ENCODE data around the gene FAM193B. TPM values are rescaled to one million over a fixed set of nuclear protein-coding genes. Genes with fewer than 3 reads are reported as not detected.

The FAM193B gene
- total RNA-seq (179 TPM), polyA plus RNA-seq (1 to 10 TPM; 2.8 to 4.1 (median 3.5) TPM)

GRCh38 chr5:177554474-177555111 lies at the start of gene FAM193B:
Gene FAM193B (minus strand): TSS chr5:177554563. CDS start chr5:177554458, 105 bp downstream.
- H3K27ac Mint-ChIP-seq = peak within 1 kb of the TSS; percentile 66 to 81 (median 80)
- H3K36me3 Mint-ChIP-seq = peaks cover 12% of the 10 kb centered on the region
- peaks cover 12% of the 10 kb centered on the region for H3K36me3 ChIP-seq (ENCODE audit: control insufficient read depth, insufficient read depth, low read length)
- H3K9me3 Mint-ChIP-seq = peaks cover 0 to 3% (median 0%) of the 10 kb centered on the region in 7 donors
- peak within 1 kb of the TSS; percentile 82 for H3K4me3 ChIP-seq (ENCODE audit: low read depth, low read length)
- H3K27ac ChIP-seq (ENCODE audit: insufficient read depth, low read length, poor library complexity, severe bottlenecking) = peak within 1 kb of the TSS; percentile 11
- DNase-seq (peak; percentile 93 to 96 (median 93)), ATAC-seq (ENCODE audit: low read depth in 2 of 2) (peak; percentile 97)
- H3K4me1 ChIP-seq (ENCODE audit: control insufficient read depth, insufficient read depth, low read length, poor library complexity, severe bottlenecking) = peaks cover 28% of the 10 kb centered on the region
- H3K27me3 Mint-ChIP-seq = no peaks in the 10 kb centered on the region
- H3K27me3 ChIP-seq (ENCODE audit: control insufficient read depth, insufficient read depth, low read length) = no peaks in the 10 kb centered on the region
- no peaks in the 10 kb centered on the region for H3K9me3 ChIP-seq (ENCODE audit: control insufficient read depth in 2 of 2, low read length in 2 of 2)
- H3K4me3 Mint-ChIP-seq = peak within 1 kb of the TSS; percentile 83 to 95 (median 90)
- peaks cover 11 to 57% (median 32%) of the 10 kb centered on the region in 4 donors for H3K4me1 Mint-ChIP-seq

GRCh38 chr5:177604116-177604521 lies 49.8 kb upstream of the FAM193B start:
- Mint-ChIP-seq H3K4me3 (peak overlapping the region in 1 of 4 donors; percentile 41), H3K36me3 (peaks cover 18% of the 10 kb centered on the region), H3K9me3 (no peaks in the 10 kb centered on the region), H3K27ac (no peak overlapping the region), H3K27me3 (peaks cover 6% of the 10 kb centered on the region), H3K4me1 (peaks cover 0 to 56% (median 14%) of the 10 kb centered on the region in 4 donors)
- no peak overlapping the region for H3K27ac ChIP-seq (ENCODE audit: insufficient read depth, low read length, poor library complexity, severe bottlenecking)
- DNase-seq (no peak), ATAC-seq (ENCODE audit: low read depth in 2 of 2) (no peak)
- no peak overlapping the region for H3K4me3 ChIP-seq (ENCODE audit: low read depth, low read length)
- peaks cover 15% of the 10 kb centered on the region for H3K4me1 ChIP-seq (ENCODE audit: control insufficient read depth, insufficient read depth, low read length, poor library complexity, severe bottlenecking)
- no peaks in the 10 kb centered on the region for H3K27me3 ChIP-seq (ENCODE audit: control insufficient read depth, insufficient read depth, low read length)
- no peaks in the 10 kb centered on the region for H3K9me3 ChIP-seq (ENCODE audit: control insufficient read depth in 2 of 2, low read length in 2 of 2)
- peaks cover 3% of the 10 kb centered on the region for H3K36me3 ChIP-seq (ENCODE audit: control insufficient read depth, insufficient read depth, low read length)

- no peak for ATAC-seq (ENCODE audit: low read depth in 2 of 2)
- no peak overlapping the region for H3K4me3 ChIP-seq (ENCODE audit: low read depth, low read length)
- H3K27me3 ChIP-seq (ENCODE audit: control insufficient read depth, insufficient read depth, low read length) = no peaks in the 10 kb centered on the region
- H3K4me1 ChIP-seq (ENCODE audit: control insufficient read depth, insufficient read depth, low read length, poor library complexity, severe bottlenecking) = peaks cover 19% of the 10 kb centered on the region
- Mint-ChIP-seq H3K27ac (peak overlapping the region in 1 of 3 donors; percentile 62), H3K9me3 (no peaks in the 10 kb centered on the region), H3K36me3 (peaks cover 18% of the 10 kb centered on the region), H3K4me3 (peak overlapping the region in 2 of 4 donors; percentile 41 to 60), H3K27me3 (peaks cover 6% of the 10 kb centered on the region), H3K4me1 (peaks cover 0 to 61% (median 17%) of the 10 kb centered on the region in 4 donors)
- no peak for DNase-seq
- peaks cover 3% of the 10 kb centered on the region for H3K36me3 ChIP-seq (ENCODE audit: control insufficient read depth, insufficient read depth, low read length)
- H3K27ac ChIP-seq (ENCODE audit: insufficient read depth, low read length, poor library complexity, severe bottlenecking) = no peak overlapping the region
- H3K9me3 ChIP-seq (ENCODE audit: control insufficient read depth in 2 of 2, low read length in 2 of 2) = no peaks in the 10 kb centered on the region
Observed at GRCh38 chr5:177603631-177604030, 49.3 kb upstream of the FAM193B start.

- no peak overlapping the region for H3K27ac ChIP-seq (ENCODE audit: insufficient read depth, low read length, poor library complexity, severe bottlenecking)
Observed at GRCh38 chr5:177602458-177602830, 48.1 kb upstream of the FAM193B start.

GRCh38 chr5:177601577-177602457 lies 47.5 kb upstream of the FAM193B start:
- H3K36me3 Mint-ChIP-seq = peaks cover 18% of the 10 kb centered on the region
- no peak for DNase-seq
- no peak overlapping the region for H3K27ac ChIP-seq (ENCODE audit: insufficient read depth, low read length, poor library complexity, severe bottlenecking)
- no peaks in the 10 kb centered on the region for H3K9me3 ChIP-seq (ENCODE audit: control insufficient read depth in 2 of 2, low read length in 2 of 2)
- H3K36me3 ChIP-seq (ENCODE audit: control insufficient read depth, insufficient read depth, low read length) = peaks cover 3% of the 10 kb centered on the region
- no peak overlapping the region for H3K4me3 ChIP-seq (ENCODE audit: low read depth, low read length)
- H3K4me3 Mint-ChIP-seq = peak overlapping the region; percentile 67 to 96 (median 92)
- no peak for ATAC-seq (ENCODE audit: low read depth in 2 of 2)
- H3K9me3 Mint-ChIP-seq = no peaks in the 10 kb centered on the region
- peaks cover 17% of the 10 kb centered on the region for H3K4me1 ChIP-seq (ENCODE audit: control insufficient read depth, insufficient read depth, low read length, poor library complexity, severe bottlenecking)
- peaks cover 0 to 58% (median 19%) of the 10 kb centered on the region in 4 donors for H3K4me1 Mint-ChIP-seq
- H3K27me3 Mint-ChIP-seq = peaks cover 6% of the 10 kb centered on the region
- no peaks in the 10 kb centered on the region for H3K27me3 ChIP-seq (ENCODE audit: control insufficient read depth, insufficient read depth, low read length)
- peak overlapping the region in 2 of 3 donors; percentile 15 to 42 for H3K27ac Mint-ChIP-seq

More at GRCh38 chr5:177602458-177602830, 48.1 kb upstream of the FAM193B start:
- Histone ChIP-seq H3K4me3 (ENCODE audit: low read depth, low read length) (no peak overlapping the region), H3K4me1 (ENCODE audit: control insufficient read depth, insufficient read depth, low read length, poor library complexity, severe bottlenecking) (peaks cover 22% of the 10 kb centered on the region), H3K9me3 (ENCODE audit: control insufficient read depth in 2 of 2, low read length in 2 of 2) (no peaks in the 10 kb centered on the region), H3K36me3 (ENCODE audit: control insufficient read depth, insufficient read depth, low read length) (peaks cover 3% of the 10 kb centered on the region), H3K27me3 (ENCODE audit: control insufficient read depth, insufficient read depth, low read length) (no peaks in the 10 kb centered on the region)
- ATAC-seq (ENCODE audit: low read depth in 2 of 2) = no peak
- no peak for DNase-seq
- H3K36me3 Mint-ChIP-seq = peaks cover 18% of the 10 kb centered on the region
- H3K4me3 Mint-ChIP-seq = peak overlapping the region in 2 of 4 donors; percentile 3 to 69
- H3K27ac Mint-ChIP-seq = peak overlapping the region in 2 of 3 donors; percentile 42 to 48
- no peaks in the 10 kb centered on the region for H3K9me3 Mint-ChIP-seq
- peaks cover 0 to 63% (median 19%) of the 10 kb centered on the region in 4 donors for H3K4me1 Mint-ChIP-seq
- peaks cover 6% of the 10 kb centered on the region for H3K27me3 Mint-ChIP-seq

GRCh38 chr5:177601126-177601525 lies 46.8 kb upstream of the FAM193B start:
- peaks cover 0 to 54% (median 18%) of the 10 kb centered on the region in 4 donors for H3K4me1 Mint-ChIP-seq
- H3K36me3 ChIP-seq (ENCODE audit: control insufficient read depth, insufficient read depth, low read length) = peaks cover 8% of the 10 kb centered on the region
- H3K4me1 ChIP-seq (ENCODE audit: control insufficient read depth, insufficient read depth, low read length, poor library complexity, severe bottlenecking) = peaks cover 17% of the 10 kb centered on the region
- no peak for ATAC-seq (ENCODE audit: low read depth in 2 of 2)
- peak overlapping the region; percentile 87 for H3K4me3 ChIP-seq (ENCODE audit: low read depth, low read length)
- H3K4me3 Mint-ChIP-seq = peak overlapping the region; percentile 91 to 98 (median 94)
- H3K27me3 Mint-ChIP-seq = peaks cover 6% of the 10 kb centered on the region
- H3K9me3 Mint-ChIP-seq = no peaks in the 10 kb centered on the region
- peak overlapping the region in 2 of 3 donors; percentile 92 to 96 for H3K27ac Mint-ChIP-seq
- no peaks in the 10 kb centered on the region for H3K27me3 ChIP-seq (ENCODE audit: control insufficient read depth, insufficient read depth, low read length)
- no peak for DNase-seq
- H3K36me3 Mint-ChIP-seq = peaks cover 15% of the 10 kb centered on the region
- no peaks in the 10 kb centered on the region for H3K9me3 ChIP-seq (ENCODE audit: control insufficient read depth in 2 of 2, low read length in 2 of 2)
- H3K27ac ChIP-seq (ENCODE audit: insufficient read depth, low read length, poor library complexity, severe bottlenecking) = no peak overlapping the region

- ATAC-seq (ENCODE audit: low read depth in 2 of 2) = no peak
Observed at GRCh38 chr5:177600508-177601018, 46.2 kb upstream of the FAM193B start.

More at GRCh38 chr5:177600508-177601018, 46.2 kb upstream of the FAM193B start:
- peak in 2 of 3 donors; percentile 19 to 46 for DNase-seq
- H3K9me3 Mint-ChIP-seq = no peaks in the 10 kb centered on the region
- H3K9me3 ChIP-seq (ENCODE audit: control insufficient read depth in 2 of 2, low read length in 2 of 2) = no peaks in the 10 kb centered on the region
- H3K27ac ChIP-seq (ENCODE audit: insufficient read depth, low read length, poor library complexity, severe bottlenecking) = peak overlapping the region; percentile 67
- H3K4me1 Mint-ChIP-seq = peaks cover 0 to 50% (median 17%) of the 10 kb centered on the region in 4 donors
- peaks cover 14% of the 10 kb centered on the region for H3K36me3 ChIP-seq (ENCODE audit: control insufficient read depth, insufficient read depth, low read length)
- peak overlapping the region; percentile 91 to 98 (median 94) for H3K4me3 Mint-ChIP-seq
- peak overlapping the region; percentile 92 to 100 (median 96) for H3K27ac Mint-ChIP-seq
- H3K4me3 ChIP-seq (ENCODE audit: low read depth, low read length) = peak overlapping the region; percentile 87
- H3K27me3 ChIP-seq (ENCODE audit: control insufficient read depth, insufficient read depth, low read length) = no peaks in the 10 kb centered on the region
- peaks cover 17% of the 10 kb centered on the region for H3K4me1 ChIP-seq (ENCODE audit: control insufficient read depth, insufficient read depth, low read length, poor library complexity, severe bottlenecking)
- H3K36me3 Mint-ChIP-seq = peaks cover 16% of the 10 kb centered on the region
- peaks cover 6% of the 10 kb centered on the region for H3K27me3 Mint-ChIP-seq

All from CD4-positive, CD25-positive, alpha-beta regulatory T cell (primary cell).